HG03354 (cell line): ENCODE measurements around the gene DEDD.
A peak's percentile ranks its signal among the peaks of the same experiment; 100 is the strongest.

ENCODE experiments used
- ATAC-seq: cut with Tn5 transposase; IDR thresholded peaks from one replicate; pipeline ENCODE4 v1.9.1; 2021; ENCODE audit warnings: mild to moderate bottlenecking; ENCODE audit not compliant: unreplicated experiment, poor library complexity, severe bottlenecking

The DEDD gene

GRCh38 chr1:161098210-161099068, 34.0 kb downstream of the DEDD start, which contains the start of gene KLHDC9:
Gene KLHDC9 (plus strand): TSS chr1:161098361. CDS start chr1:161098536, 175 bp downstream.
- peak; percentile 69 for ATAC-seq

GRCh38 chr1:161096530-161096929, 35.9 kb downstream of the DEDD start:
- no peak for ATAC-seq

GRCh38 chr1:161096015-161096414, 36.5 kb downstream of the DEDD start:
- peak; percentile 59 for ATAC-seq

- no peak for ATAC-seq
Measured at GRCh38 chr1:161095230-161095629, 37.2 kb downstream of the DEDD start.

DNA sequence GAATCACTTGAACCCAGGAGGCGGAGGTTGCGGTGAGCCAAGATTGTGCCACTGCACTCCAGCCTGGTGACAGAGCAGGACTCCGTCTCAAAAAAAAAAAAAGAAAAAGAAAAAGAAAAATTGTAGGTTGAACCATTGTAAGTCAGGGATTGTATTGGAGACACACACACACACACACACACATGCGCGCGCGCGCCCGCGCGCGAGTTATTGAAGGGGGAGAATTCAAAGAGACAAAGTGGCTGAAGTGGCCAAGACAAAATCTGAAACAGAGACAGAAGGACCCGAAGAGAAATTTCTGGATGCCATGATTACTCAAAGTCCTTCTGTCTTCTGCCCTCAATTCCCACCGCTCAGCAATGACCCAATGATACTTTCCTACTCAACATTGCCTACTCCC, 38.0 kb downstream of the DEDD start:
- no peak for ATAC-seq

DNA sequence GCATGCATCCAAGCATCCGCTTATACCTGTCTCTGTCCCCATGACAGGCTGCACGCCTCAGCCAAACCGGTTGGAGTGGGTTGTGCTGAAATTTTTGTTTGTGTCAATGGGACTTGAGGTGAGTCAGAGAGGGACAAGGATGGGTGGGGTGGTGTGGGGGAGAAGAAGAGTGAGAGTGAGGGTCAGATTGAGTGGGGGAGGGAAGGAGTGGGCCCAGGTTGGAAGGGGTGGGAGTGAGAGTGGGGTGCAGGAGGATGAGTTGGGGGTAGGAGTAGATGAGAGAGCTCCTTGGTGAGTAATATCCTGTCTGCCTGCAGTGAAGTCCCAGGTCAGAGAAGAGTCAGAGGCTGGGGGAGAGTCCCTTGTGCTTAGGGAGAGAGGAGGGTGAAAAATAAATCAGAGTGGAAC, 39.8 kb downstream of the DEDD start:
- no peak for ATAC-seq

- no peak for ATAC-seq
Measured at GRCh38 chr1:161091796-161092507, 40.5 kb downstream of the DEDD start.

DNA sequence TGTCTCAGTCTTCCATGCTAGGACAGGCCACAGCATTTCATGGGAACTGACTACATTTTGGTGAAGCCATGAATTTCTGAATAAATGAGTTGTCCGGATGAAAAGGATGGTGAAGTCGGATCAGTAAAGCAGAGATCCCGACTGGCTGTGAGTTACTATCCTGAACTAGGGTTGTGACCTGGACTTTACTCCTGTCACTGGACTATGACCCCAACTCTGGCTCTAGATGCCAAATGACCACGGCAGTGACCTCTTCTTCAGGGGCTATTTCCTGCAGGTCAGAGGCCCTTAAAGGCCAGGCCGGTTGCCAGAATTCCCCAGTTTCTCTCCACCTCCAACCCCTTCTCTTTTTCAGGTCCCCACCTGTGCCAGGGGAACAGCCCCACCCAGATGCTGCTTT, 41.4 kb downstream of the DEDD start:
- ATAC-seq = no peak

DNA sequence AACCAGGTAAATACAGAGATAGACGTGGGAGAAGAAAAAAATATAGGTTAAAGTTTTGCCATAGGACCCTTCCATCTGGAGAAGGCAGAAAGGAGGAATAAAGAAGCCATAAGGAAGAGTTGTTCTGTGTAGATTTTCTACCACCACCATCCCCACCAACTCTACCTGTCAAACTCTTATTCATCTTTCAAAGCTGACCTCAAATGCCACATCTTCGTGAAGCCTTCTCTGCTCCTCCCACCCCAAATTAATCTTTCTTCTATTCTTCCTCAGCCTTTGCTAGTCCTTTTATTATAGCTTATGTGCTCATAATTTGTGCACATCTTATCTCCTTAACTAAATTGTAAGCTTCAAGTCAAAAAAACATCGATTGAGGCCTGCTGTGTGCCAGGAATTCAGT, 41.9 kb downstream of the DEDD start:
- no peak for ATAC-seq

GRCh38 chr1:161089938-161090337, 42.5 kb downstream of the DEDD start:
- ATAC-seq = no peak

- ATAC-seq = no peak
Measured at GRCh38 chr1:161089251-161089924, 43.1 kb downstream of the DEDD start, which contains the start of gene NECTIN4. Gene NECTIN4 (minus strand): TSS chr1:161089558. CDS start chr1:161089296, 262 bp downstream.

GRCh38 chr1:161088587-161089110, 43.8 kb downstream of the DEDD start:
- ATAC-seq = no peak

GRCh38 chr1:161086457-161086856, 46.0 kb downstream of the DEDD start:
- no peak for ATAC-seq

GRCh38 chr1:161085165-161085564, 47.3 kb downstream of the DEDD start:
- no peak for ATAC-seq

DNA sequence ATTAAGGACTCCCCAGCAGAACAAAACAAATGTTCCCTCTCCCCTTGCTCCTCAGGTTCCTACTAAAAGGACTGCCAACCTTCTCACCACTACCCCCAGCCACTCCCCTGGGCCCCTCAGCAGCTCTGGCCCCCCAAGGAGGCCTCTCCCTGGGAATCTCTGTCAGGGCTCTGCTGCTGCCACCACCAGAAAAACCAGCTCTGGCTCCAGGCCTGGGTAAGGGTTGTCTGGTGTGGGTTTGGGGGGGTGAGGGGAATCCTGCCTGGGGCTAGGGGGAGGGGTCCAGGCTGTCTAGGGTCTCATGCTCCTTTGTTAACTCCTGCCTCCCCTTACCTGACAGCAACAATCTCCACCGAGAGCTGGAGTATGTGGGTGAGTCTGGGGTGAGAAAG, 47.9 kb downstream of the DEDD start:
- no peak for ATAC-seq

DNA sequence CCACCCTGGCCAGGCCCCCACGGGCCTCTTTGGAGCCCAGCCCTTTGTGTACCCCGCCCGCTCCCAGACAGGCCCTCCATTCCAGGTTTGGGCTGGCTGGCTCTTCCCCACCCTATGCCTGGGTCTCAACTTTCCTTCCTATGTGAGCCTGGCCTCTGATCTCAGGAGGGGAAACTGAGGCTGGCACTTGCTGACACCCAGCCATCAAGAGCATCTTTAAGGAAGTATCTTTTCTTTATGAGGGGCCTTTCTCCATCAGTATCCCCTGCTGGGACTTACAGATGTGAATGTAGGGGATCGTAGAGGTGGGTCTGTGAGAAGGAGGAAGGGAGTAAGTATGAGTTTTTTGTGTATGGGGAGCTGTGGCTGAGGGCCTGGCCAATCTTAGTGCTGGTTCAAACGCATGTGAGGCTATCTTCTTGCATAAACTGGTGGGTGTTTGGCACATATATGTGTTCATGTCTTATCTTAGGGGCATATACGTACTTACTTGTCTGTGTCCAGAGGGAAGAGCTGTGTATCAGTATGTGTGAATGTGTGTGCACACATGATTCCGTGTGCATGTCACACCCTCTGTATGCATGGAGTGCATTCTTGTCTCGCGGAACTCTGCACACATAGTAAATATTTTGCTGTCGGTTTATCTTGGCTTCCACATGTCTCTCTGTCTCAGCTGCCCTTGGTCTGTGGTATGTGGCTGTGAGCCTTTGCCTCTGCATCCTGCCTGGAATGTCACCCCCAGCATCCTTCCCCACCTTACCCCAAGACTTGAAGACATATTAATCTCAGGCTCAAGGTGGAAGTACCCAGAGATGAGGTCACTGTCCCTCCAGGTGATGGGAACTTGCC, 48.5 kb downstream of the DEDD start:
- ATAC-seq = no peak

- no peak for ATAC-seq
Measured at GRCh38 chr1:161082996-161083747, 49.3 kb downstream of the DEDD start.

DNA sequence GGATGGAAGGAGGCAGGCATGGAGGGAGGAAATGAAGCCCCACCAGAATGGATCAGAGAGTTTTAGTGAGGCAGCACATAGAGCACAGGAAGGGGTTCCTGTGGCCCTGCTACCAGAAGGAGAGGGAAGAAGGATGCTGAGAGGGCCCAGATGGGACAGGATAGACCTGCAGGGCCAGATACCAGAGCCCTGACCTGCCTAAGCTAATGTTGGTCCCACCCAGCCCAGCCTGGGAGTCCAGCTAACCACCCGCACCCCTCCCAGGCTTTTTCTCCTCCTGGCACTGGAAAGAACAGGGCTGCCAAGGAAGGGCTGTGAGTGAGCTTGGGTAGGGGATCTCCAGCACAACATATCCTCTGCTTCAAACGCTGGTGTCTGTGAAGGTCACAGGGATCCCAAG, 50.0 kb downstream of the DEDD start:
- ATAC-seq = no peak

DNA sequence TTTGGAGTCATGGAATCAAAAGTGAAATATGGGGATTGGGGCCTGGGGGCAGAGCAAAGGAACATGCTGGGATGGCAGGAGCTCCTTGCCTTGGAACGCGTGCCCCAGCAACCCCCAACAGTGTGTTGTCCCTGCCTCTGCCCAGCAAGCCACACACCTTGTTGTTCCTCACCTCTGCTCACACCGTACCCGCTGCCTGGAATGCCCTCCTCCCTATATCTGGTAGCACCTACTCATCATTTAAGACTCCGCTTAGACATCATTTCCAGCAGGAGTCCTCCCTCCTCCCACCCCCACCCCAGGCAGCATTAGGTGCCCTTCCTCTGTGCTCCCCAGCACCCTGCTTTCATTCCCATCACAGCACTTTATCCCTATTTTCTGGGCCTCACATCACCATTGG, 50.9 kb downstream of the DEDD start:
- no peak for ATAC-seq
